ENCODE measurements around the gene THADA.

GRCh38 chr2:43417300-43417699 lies 178.5 kb downstream of the THADA start:
- TF ChIP-seq CTCF (conservative IDR thresholded peaks at IDR 0.05 in 1 of 2, IDR thresholded peaks at IDR 0.05 in 1 of 2; ENCODE audit: low read depth in 1 of 2, low read length in 2 of 2) (no peak), EZH2 (IDR thresholded peaks at IDR 0.05; ENCODE audit: low read length, missing control alignments) (no peak)
